Hepatocyte (in vitro differentiated cells): ENCODE results near the gene NUAK2.

Experiments used
- CTCF ChIP-seq: fragments of 200-600 bp; sonication (generic); IDR thresholded peaks from 2 replicates; pipeline ENCODE4 v1.5.1; 2016; ENCODE audit warnings: antibody characterized with exemption, mild to moderate bottlenecking; ENCODE audit not compliant: poor library complexity
- EZH2 ChIP-seq: fragments of 200-600 bp; sonication (generic); IDR thresholded peaks from 2 replicates; pipeline ENCODE4 v1.6.1; 2016; ENCODE audit warnings: antibody characterized with exemption, mild to moderate bottlenecking, borderline replicate concordance
- EZH2phosphoT487 ChIP-seq: fragments of 200-600 bp; sonication (generic); IDR thresholded peaks from one replicate; pipeline ENCODE4 v1.6.1; 2018; ENCODE audit warnings: antibody characterized with exemption, mild to moderate bottlenecking, low read depth, moderate library complexity; ENCODE audit not compliant: unreplicated experiment, severe bottlenecking

DNA sequence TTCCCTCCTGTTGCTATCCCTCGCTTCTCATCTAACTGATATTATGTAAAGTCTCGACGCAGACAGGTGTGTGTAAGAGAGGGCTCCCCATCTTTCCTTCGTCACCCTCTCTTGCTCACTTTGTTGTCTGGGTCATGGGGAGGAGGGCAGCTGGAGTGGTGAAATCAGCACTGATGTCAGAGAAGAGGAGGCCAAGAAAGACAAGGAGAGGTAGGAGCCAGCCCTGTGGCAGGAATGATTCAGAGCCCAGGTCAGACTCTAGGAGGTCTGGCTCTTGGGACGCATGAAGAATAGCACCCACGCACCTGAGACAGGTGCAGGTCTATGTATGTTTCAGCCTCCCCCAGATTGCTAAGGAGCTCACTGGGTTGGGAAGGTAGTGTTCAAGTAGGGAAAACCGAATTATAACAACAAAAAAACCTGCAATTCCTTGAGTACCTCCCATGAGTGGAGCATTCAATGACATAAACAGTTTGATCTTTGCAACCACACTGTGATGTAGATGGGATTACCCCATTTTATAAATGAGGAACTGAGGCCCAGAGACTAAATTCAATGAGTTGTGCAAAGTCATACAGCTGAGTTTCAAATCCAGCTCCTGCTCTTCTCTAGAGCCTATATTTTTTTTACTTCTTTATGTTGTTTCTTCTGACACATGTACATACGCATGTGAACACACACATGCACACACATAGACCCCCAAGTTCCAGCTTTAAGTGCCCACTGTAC is 10.4 kb downstream of the NUAK2 start:
- TF ChIP-seq CTCF, result no peak
- TF ChIP-seq EZH2phosphoT487, result no peak
- no peak for TF ChIP-seq EZH2
